Neural cell (in vitro differentiated cells): ENCODE measurements around the gene HIBCH. TPM values are rescaled to one million over a fixed set of nuclear protein-coding genes. Genes with fewer than 3 reads are reported as not detected.

Experiments used
- H2AFZ ChIP-seq: fragments of 200-600, 300-800 bp; sonication (generic), shearing (Covaris generic); 2 replicates; pipeline ENCODE4 v1.6.0; 2014; ENCODE audit warnings: low read depth, mild to moderate bottlenecking, antibody characterized with exemption, low read length, moderate library complexity
- H3F3A ChIP-seq: fragments of 200-600 bp; shearing (Covaris generic); 2 replicates; pipeline ENCODE4 v1.6.1; 2016; ENCODE audit warnings: mild to moderate bottlenecking, moderate library complexity, mixed read lengths, antibody characterized with exemption, low read length; ENCODE audit not compliant: insufficient read depth, poor library complexity, severe bottlenecking
- H3K27ac ChIP-seq: fragments of 200-600, 300-800 bp; sonication (generic), shearing (Covaris generic); 2 replicates; pipeline ENCODE4 v1.5.1; 2014; ENCODE audit warnings: mild to moderate bottlenecking, low read length, moderate library complexity
- H3K27me3 ChIP-seq: fragments of 300-800, 200-600 bp; sonication (generic), shearing (Covaris generic); 2 replicates; pipeline ENCODE4 v1.6.0; 2014; ENCODE audit warnings: mild to moderate bottlenecking, low read depth, low read length, moderate library complexity; ENCODE audit not compliant: insufficient read depth
- H3K36me3 ChIP-seq: fragments of 300-800, 200-600 bp; sonication (generic), shearing (Covaris generic); 2 replicates; pipeline ENCODE4 v1.5.1; 2014; ENCODE audit warnings: mild to moderate bottlenecking, antibody characterized with exemption, low read length, moderate library complexity; ENCODE audit not compliant: insufficient read depth
- H3K4me2 ChIP-seq: fragments of 300-800, 200-600 bp; sonication (generic), shearing (Covaris generic); 2 replicates; pipeline ENCODE4 v1.6.0; 2014; ENCODE audit warnings: mild to moderate bottlenecking, low read length
- H3K4me3 ChIP-seq: fragments of 300-800, 200-600 bp; sonication (generic), shearing (Covaris generic); 2 replicates; pipeline ENCODE4 v1.5.1; 2014; ENCODE audit warnings: mild to moderate bottlenecking, low read length, moderate library complexity
- H3K79me2 ChIP-seq: fragments of 200-600 bp; shearing (Covaris generic); replicated peaks from 2 replicates; pipeline ENCODE4 v1.6.0; 2014; ENCODE audit warnings: mild to moderate bottlenecking, low read length, moderate library complexity; ENCODE audit not compliant: insufficient read depth
- H3K9ac ChIP-seq: fragments of 300-800, 200-600 bp; sonication (generic), shearing (Covaris generic); 2 replicates; pipeline ENCODE4 v1.6.1; 2016; ENCODE audit warnings: mild to moderate bottlenecking, low read length, mixed read lengths
- H3K9me2 ChIP-seq: fragments of 200-600 bp; shearing (Covaris generic); 2 replicates; pipeline ENCODE4 v1.6.1; 2016; ENCODE audit warnings: mild to moderate bottlenecking, low read length, mixed read lengths; ENCODE audit not compliant: insufficient read depth
- H3K9me3 ChIP-seq: fragments of 200-600, 300-800 bp; sonication (generic), shearing (Covaris generic); 2 replicates; pipeline ENCODE4 v1.6.1; 2016; ENCODE audit warnings: mild to moderate bottlenecking, mixed run types, low read length, moderate library complexity, mixed read lengths
- H4K20me1 ChIP-seq: fragments of 200-600 bp; shearing (Covaris generic); 2 replicates; pipeline ENCODE4 v1.6.1; 2016; ENCODE audit warnings: mild to moderate bottlenecking, mixed run types; ENCODE audit not compliant: insufficient read depth
- EP300 ChIP-seq: fragments of 450-650 bp; conservative IDR thresholded peaks from 2 replicates; pipeline ENCODE4 v1.6.1; 2014; ENCODE audit warnings: antibody characterized with exemption, mild to moderate bottlenecking, moderate library complexity; ENCODE audit not compliant: poor library complexity, severe bottlenecking
- EZH2 ChIP-seq: fragments of 200-600, 300-800 bp; shearing (Covaris generic), sonication (generic); IDR thresholded peaks from 2 replicates; pipeline ENCODE4 v1.6.1; 2014; ENCODE audit warnings: antibody characterized with exemption, low read length, borderline replicate concordance, mild to moderate bottlenecking; ENCODE audit not compliant: insufficient read depth, poor library complexity, severe bottlenecking
- POLR2AphosphoS5 ChIP-seq: IDR thresholded peaks from 2 replicates; pipeline ENCODE4 v1.6.1; 2012
- RAD21 ChIP-seq: fragments of 450-650 bp; conservative IDR thresholded peaks from 2 replicates; pipeline ENCODE4 v1.6.1; 2014; ENCODE audit warnings: antibody characterized with exemption, mild to moderate bottlenecking, moderate library complexity
- SMC3 ChIP-seq: fragments of 450-650 bp; conservative IDR thresholded peaks from 2 replicates; pipeline ENCODE4 v1.6.1; 2014; ENCODE audit warnings: antibody characterized with exemption, mild to moderate bottlenecking, moderate library complexity; ENCODE audit not compliant: poor library complexity
- TAF1 ChIP-seq: IDR thresholded peaks from 2 replicates; pipeline ENCODE4 v1.6.1; 2012; ENCODE audit warnings: low read depth
- polyA plus RNA-seq: library from polyadenylated mRNA; depleted of rRNA; stranded (reverse); fragments of >200 nt; gene quantifications from 2 replicates; pipeline ENCODE4 v1.2.3, GENCODE V29; 2014
- TF ChIP-seq, protein P1 (sequence below): fragments of 450-650 bp; IDR thresholded peaks from 2 replicates; pipeline ENCODE4 v1.5.1; 2014; ENCODE audit warnings: antibody characterized with exemption, mild to moderate bottlenecking, moderate library complexity; ENCODE audit not compliant: poor library complexity, severe bottlenecking
- TF ChIP-seq, protein P2 (sequence below): IDR thresholded peaks from 2 replicates; pipeline ENCODE4 v1.6.1; 2012; ENCODE audit warnings: borderline replicate concordance

The HIBCH gene
- polyA plus RNA-seq, 1 donor from 2014 or later: 17.8 TPM

- H3K4me3 ChIP-seq: no peak overlapping the region
- H3K9me3 ChIP-seq: no peaks in the 10 kb centered on the region
- H3K79me2 ChIP-seq: no peaks in the 10 kb centered on the region
- no peaks in the 10 kb centered on the region for H3F3A ChIP-seq
- H2AFZ ChIP-seq: no peak overlapping the region
- H3K4me2 ChIP-seq: no peak overlapping the region
- TF ChIP-seq SMC3 (no peak), EP300 (no peak), EZH2 (no peak)
- TF ChIP-seq, protein P1, sequence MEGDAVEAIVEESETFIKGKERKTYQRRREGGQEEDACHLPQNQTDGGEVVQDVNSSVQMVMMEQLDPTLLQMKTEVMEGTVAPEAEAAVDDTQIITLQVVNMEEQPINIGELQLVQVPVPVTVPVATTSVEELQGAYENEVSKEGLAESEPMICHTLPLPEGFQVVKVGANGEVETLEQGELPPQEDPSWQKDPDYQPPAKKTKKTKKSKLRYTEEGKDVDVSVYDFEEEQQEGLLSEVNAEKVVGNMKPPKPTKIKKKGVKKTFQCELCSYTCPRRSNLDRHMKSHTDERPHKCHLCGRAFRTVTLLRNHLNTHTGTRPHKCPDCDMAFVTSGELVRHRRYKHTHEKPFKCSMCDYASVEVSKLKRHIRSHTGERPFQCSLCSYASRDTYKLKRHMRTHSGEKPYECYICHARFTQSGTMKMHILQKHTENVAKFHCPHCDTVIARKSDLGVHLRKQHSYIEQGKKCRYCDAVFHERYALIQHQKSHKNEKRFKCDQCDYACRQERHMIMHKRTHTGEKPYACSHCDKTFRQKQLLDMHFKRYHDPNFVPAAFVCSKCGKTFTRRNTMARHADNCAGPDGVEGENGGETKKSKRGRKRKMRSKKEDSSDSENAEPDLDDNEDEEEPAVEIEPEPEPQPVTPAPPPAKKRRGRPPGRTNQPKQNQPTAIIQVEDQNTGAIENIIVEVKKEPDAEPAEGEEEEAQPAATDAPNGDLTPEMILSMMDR: no peak
- TF ChIP-seq, protein P2, sequence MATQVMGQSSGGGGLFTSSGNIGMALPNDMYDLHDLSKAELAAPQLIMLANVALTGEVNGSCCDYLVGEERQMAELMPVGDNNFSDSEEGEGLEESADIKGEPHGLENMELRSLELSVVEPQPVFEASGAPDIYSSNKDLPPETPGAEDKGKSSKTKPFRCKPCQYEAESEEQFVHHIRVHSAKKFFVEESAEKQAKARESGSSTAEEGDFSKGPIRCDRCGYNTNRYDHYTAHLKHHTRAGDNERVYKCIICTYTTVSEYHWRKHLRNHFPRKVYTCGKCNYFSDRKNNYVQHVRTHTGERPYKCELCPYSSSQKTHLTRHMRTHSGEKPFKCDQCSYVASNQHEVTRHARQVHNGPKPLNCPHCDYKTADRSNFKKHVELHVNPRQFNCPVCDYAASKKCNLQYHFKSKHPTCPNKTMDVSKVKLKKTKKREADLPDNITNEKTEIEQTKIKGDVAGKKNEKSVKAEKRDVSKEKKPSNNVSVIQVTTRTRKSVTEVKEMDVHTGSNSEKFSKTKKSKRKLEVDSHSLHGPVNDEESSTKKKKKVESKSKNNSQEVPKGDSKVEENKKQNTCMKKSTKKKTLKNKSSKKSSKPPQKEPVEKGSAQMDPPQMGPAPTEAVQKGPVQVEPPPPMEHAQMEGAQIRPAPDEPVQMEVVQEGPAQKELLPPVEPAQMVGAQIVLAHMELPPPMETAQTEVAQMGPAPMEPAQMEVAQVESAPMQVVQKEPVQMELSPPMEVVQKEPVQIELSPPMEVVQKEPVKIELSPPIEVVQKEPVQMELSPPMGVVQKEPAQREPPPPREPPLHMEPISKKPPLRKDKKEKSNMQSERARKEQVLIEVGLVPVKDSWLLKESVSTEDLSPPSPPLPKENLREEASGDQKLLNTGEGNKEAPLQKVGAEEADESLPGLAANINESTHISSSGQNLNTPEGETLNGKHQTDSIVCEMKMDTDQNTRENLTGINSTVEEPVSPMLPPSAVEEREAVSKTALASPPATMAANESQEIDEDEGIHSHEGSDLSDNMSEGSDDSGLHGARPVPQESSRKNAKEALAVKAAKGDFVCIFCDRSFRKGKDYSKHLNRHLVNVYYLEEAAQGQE: no peak
- no peaks in the 10 kb centered on the region for H3K27me3 ChIP-seq
- no peak overlapping the region for H3K9ac ChIP-seq
- no peaks in the 10 kb centered on the region for H3K9me2 ChIP-seq
- no peak overlapping the region for H3K27ac ChIP-seq
- no peaks in the 10 kb centered on the region for H3K36me3 ChIP-seq
- H4K20me1 ChIP-seq: no peaks in the 10 kb centered on the region
Observed at GRCh38 chr2:190267302-190267701, 52.3 kb downstream of the HIBCH start.

DNA sequence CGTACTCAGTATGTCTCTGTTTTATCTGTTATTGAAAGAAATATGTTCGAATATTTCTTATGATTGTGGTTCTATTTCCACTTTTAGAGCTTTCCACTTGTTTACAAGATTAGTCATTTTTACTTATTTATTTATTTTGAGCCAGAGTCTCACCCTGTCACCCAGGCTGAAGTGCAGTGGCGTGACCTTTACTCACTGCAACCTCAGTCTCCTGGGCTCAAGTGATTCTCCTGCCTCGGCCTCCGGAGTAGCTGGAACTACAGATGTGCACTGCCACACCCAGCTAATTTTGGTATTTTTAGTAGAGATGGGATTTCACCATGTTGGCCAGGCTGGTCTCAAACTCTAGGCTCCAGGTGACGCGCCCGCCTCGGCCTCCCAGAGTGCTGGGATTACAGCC is 53.3 kb downstream of the HIBCH start:
- no peak overlapping the region for H3K27ac ChIP-seq
- no peaks in the 10 kb centered on the region for H3K9me3 ChIP-seq
- no peaks in the 10 kb centered on the region for H3K36me3 ChIP-seq
- no peaks in the 10 kb centered on the region for H4K20me1 ChIP-seq
- no peak overlapping the region for H2AFZ ChIP-seq
- no peaks in the 10 kb centered on the region for H3K9me2 ChIP-seq
- H3K27me3 ChIP-seq: no peaks in the 10 kb centered on the region
- no peak overlapping the region for H3K9ac ChIP-seq
- H3K79me2 ChIP-seq: no peaks in the 10 kb centered on the region
- no peaks in the 10 kb centered on the region for H3F3A ChIP-seq
- no peak for TF ChIP-seq EZH2
- no peak for TF ChIP-seq EP300
- TF ChIP-seq TAF1: no peak
- TF ChIP-seq POLR2AphosphoS5: no peak
- TF ChIP-seq SMC3: no peak
- TF ChIP-seq, protein P1: no peak
- no peak for TF ChIP-seq RAD21
- TF ChIP-seq, protein P2: no peak
- no peak overlapping the region for H3K4me2 ChIP-seq
- H3K4me3 ChIP-seq: no peak overlapping the region
